Measurements from ENCODE around the gene DHRSX. TPM values are rescaled to one million over a fixed set of nuclear protein-coding genes. Genes with fewer than 3 reads are reported as not detected.

Gene DHRSX
- total RNA-seq, 1 donor from 2014 or later = 65.4 TPM

- H3K36me3 Mint-ChIP-seq (ENCODE audit: insufficient read depth) = peaks cover 36% of the 10 kb centered on the region
Observed at GRCh38 chrX:2388669-2389068, 112.1 kb downstream of the DHRSX start.

GRCh38 chrX:2387614-2388239 lies 113.0 kb downstream of the DHRSX start:
- Mint-ChIP-seq H3K4me3 (ENCODE audit: low read depth) (no peak overlapping the region), H3K4me1 (ENCODE audit: low read depth) (peaks cover 2% of the 10 kb centered on the region), H3K9me3 (ENCODE audit: low read depth) (peaks cover 8% of the 10 kb centered on the region), H3K27me3 (no peaks in the 10 kb centered on the region), H3K27ac (peak overlapping the region; percentile 65), H3K36me3 (ENCODE audit: insufficient read depth) (peaks cover 36% of the 10 kb centered on the region)
- no peak for DNase-seq (ENCODE audit: low spot score, unreplicated experiment)
- TF ChIP-seq, protein P1, sequence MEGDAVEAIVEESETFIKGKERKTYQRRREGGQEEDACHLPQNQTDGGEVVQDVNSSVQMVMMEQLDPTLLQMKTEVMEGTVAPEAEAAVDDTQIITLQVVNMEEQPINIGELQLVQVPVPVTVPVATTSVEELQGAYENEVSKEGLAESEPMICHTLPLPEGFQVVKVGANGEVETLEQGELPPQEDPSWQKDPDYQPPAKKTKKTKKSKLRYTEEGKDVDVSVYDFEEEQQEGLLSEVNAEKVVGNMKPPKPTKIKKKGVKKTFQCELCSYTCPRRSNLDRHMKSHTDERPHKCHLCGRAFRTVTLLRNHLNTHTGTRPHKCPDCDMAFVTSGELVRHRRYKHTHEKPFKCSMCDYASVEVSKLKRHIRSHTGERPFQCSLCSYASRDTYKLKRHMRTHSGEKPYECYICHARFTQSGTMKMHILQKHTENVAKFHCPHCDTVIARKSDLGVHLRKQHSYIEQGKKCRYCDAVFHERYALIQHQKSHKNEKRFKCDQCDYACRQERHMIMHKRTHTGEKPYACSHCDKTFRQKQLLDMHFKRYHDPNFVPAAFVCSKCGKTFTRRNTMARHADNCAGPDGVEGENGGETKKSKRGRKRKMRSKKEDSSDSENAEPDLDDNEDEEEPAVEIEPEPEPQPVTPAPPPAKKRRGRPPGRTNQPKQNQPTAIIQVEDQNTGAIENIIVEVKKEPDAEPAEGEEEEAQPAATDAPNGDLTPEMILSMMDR (IDR thresholded peaks at IDR 0.05; ENCODE audit: unreplicated experiment) = no peak

More at GRCh38 chrX:2388669-2389068, 112.1 kb downstream of the DHRSX start:
- Mint-ChIP-seq H3K27me3 (no peaks in the 10 kb centered on the region), H3K9me3 (ENCODE audit: low read depth) (peaks cover 8% of the 10 kb centered on the region), H3K27ac (no peak overlapping the region), H3K4me1 (ENCODE audit: low read depth) (peaks cover 2% of the 10 kb centered on the region), H3K4me3 (ENCODE audit: low read depth) (no peak overlapping the region)
- DNase-seq (ENCODE audit: low spot score, unreplicated experiment) = no peak
- TF ChIP-seq, protein P1 (IDR thresholded peaks at IDR 0.05; ENCODE audit: unreplicated experiment) = no peak

DNA sequence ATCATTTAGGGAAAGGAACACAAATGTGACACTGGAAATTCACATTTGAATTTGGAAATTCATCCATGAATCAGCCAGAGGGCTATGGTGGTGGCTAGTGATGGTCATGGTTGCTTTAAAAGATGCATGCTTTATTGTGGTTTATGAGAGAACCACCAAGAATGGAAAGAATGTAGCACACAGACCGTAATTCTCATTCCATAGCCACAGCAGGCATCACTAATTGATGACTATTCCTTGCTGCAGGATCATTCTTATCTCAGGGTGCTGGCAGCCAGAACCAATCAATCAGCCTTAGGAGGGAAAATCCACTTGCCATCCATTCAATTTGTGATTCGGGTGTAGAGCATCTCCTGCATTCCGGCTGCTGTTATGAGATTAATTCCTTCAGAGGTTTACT lies 115.6 kb downstream of the DHRSX start:
- H3K27me3 Mint-ChIP-seq = no peaks in the 10 kb centered on the region
- H3K4me1 Mint-ChIP-seq (ENCODE audit: low read depth) = peaks cover 2% of the 10 kb centered on the region
- TF ChIP-seq, protein P1 (IDR thresholded peaks at IDR 0.05; ENCODE audit: unreplicated experiment) = no peak
- no peak overlapping the region for H3K4me3 Mint-ChIP-seq (ENCODE audit: low read depth)
- no peak overlapping the region for H3K27ac Mint-ChIP-seq
- H3K36me3 Mint-ChIP-seq (ENCODE audit: insufficient read depth) = peaks cover 24% of the 10 kb centered on the region
- H3K9me3 Mint-ChIP-seq (ENCODE audit: low read depth) = peaks cover 5% of the 10 kb centered on the region
- no peak for DNase-seq (ENCODE audit: low spot score, unreplicated experiment)

GRCh38 chrX:2384486-2384885 lies 116.3 kb downstream of the DHRSX start:
- TF ChIP-seq, protein P1 (IDR thresholded peaks at IDR 0.05; ENCODE audit: unreplicated experiment) = no peak
- no peak overlapping the region for H3K27ac Mint-ChIP-seq
- H3K27me3 Mint-ChIP-seq = no peaks in the 10 kb centered on the region

GRCh38 chrX:2383735-2384134 lies 117.0 kb downstream of the DHRSX start:
- H3K27me3 Mint-ChIP-seq = no peaks in the 10 kb centered on the region
- TF ChIP-seq, protein P1 (IDR thresholded peaks at IDR 0.05; ENCODE audit: unreplicated experiment) = no peak
- peaks cover 10% of the 10 kb centered on the region for H3K9me3 Mint-ChIP-seq (ENCODE audit: low read depth)
- peaks cover 2% of the 10 kb centered on the region for H3K4me1 Mint-ChIP-seq (ENCODE audit: low read depth)
- no peak overlapping the region for H3K4me3 Mint-ChIP-seq (ENCODE audit: low read depth)
- DNase-seq (ENCODE audit: low spot score, unreplicated experiment) = no peak
- no peak overlapping the region for H3K27ac Mint-ChIP-seq
- peaks cover 29% of the 10 kb centered on the region for H3K36me3 Mint-ChIP-seq (ENCODE audit: insufficient read depth)

More at GRCh38 chrX:2384486-2384885, 116.3 kb downstream of the DHRSX start:
- H3K36me3 Mint-ChIP-seq (ENCODE audit: insufficient read depth) = peaks cover 26% of the 10 kb centered on the region
- no peak overlapping the region for H3K4me3 Mint-ChIP-seq (ENCODE audit: low read depth)
- no peak for DNase-seq (ENCODE audit: low spot score, unreplicated experiment)
- peaks cover 2% of the 10 kb centered on the region for H3K4me1 Mint-ChIP-seq (ENCODE audit: low read depth)
- peaks cover 5% of the 10 kb centered on the region for H3K9me3 Mint-ChIP-seq (ENCODE audit: low read depth)

Measured in progenitor cell of endocrine pancreas (in vitro differentiated cells).